Measurements from ENCODE around the gene BBS10. TPM values are rescaled to one million over a fixed set of nuclear protein-coding genes. Genes with fewer than 3 reads are reported as not detected.
"Not testable (repeated sequence)": the region's sequence is repeated elsewhere in the genome, so short reads cannot be mapped to it uniquely, and the experiment has no call there.

BBS10 gene
- total RNA-seq, 2 donors from 2014 or later, result 3.2 to 3.3 TPM

- Histone ChIP-seq H3K27ac (no peak overlapping the region), H3K4me1 (no peaks in the 10 kb centered on the region), H3K36me3 (no peaks in the 10 kb centered on the region), H3K9me3 (no peaks in the 10 kb centered on the region), H3K9ac (ENCODE audit: low read depth in 2 of 2, low read length in 2 of 2) (no peak overlapping the region), H3K4me3 (no peak overlapping the region), H3K27me3 (no peaks in the 10 kb centered on the region)
- intact Hi-C loops (cut with DNase I), result no loop called here
- no peak for TF ChIP-seq CTCF (IDR thresholded peaks at IDR 0.05)
- DNase-seq, result no peak
These were observed 31.0 kb upstream of the BBS10 start for GRCh38 chr12:76379261-76379660.

- H3K27ac ChIP-seq; intact Hi-C loops (cut with DNase I); H3K36me3 ChIP-seq: not testable (repeated sequence)
These were observed 28.7 kb upstream of the BBS10 start for GRCh38 chr12:76376876-76377275.

GRCh38 chr12:76375939-76376338 lies 27.7 kb upstream of the BBS10 start:
- intact Hi-C loops (cut with DNase I), result no loop called here
- Histone ChIP-seq H3K27ac (no peak overlapping the region), H3K4me3 (no peak overlapping the region), H3K9me3 (no peaks in the 10 kb centered on the region), H3K9ac (ENCODE audit: low read depth in 2 of 2, low read length in 2 of 2) (no peak overlapping the region), H3K36me3 (no peaks in the 10 kb centered on the region), H3K4me1 (no peaks in the 10 kb centered on the region), H3K27me3 (no peaks in the 10 kb centered on the region)
- no peak for DNase-seq
- TF ChIP-seq CTCF (IDR thresholded peaks at IDR 0.05), result no peak

More at GRCh38 chr12:76376876-76377275, 28.7 kb upstream of the BBS10 start:
- not testable (repeated sequence) for H3K27me3 ChIP-seq; H3K9me3 ChIP-seq; H3K9ac ChIP-seq (ENCODE audit: low read depth in 2 of 2, low read length in 2 of 2); H3K4me3 ChIP-seq; H3K4me1 ChIP-seq; DNase-seq

GRCh38 chr12:76375470-76375869 lies 27.3 kb upstream of the BBS10 start:
- no peak overlapping the region for H3K4me3 ChIP-seq
- no peak for TF ChIP-seq CTCF (IDR thresholded peaks at IDR 0.05)
- H3K27ac ChIP-seq, result no peak overlapping the region
- intact Hi-C loops (cut with DNase I), result no loop called here
- DNase-seq, result no peak
- no peaks in the 10 kb centered on the region for H3K36me3 ChIP-seq
- H3K9me3 ChIP-seq, result no peaks in the 10 kb centered on the region
- no peak overlapping the region for H3K9ac ChIP-seq (ENCODE audit: low read depth in 2 of 2, low read length in 2 of 2)
- H3K27me3 ChIP-seq, result no peaks in the 10 kb centered on the region
- H3K4me1 ChIP-seq, result no peaks in the 10 kb centered on the region

GRCh38 chr12:76374386-76375020 lies 26.3 kb upstream of the BBS10 start:
- intact Hi-C loops (cut with DNase I), result no loop called here
- DNase-seq, result no peak
- no peaks in the 10 kb centered on the region for H3K36me3 ChIP-seq
- no peaks in the 10 kb centered on the region for H3K27me3 ChIP-seq
- no peak overlapping the region for H3K27ac ChIP-seq
- no peak for TF ChIP-seq CTCF (IDR thresholded peaks at IDR 0.05)
- no peak overlapping the region for H3K9ac ChIP-seq (ENCODE audit: low read depth in 2 of 2, low read length in 2 of 2)
- no peaks in the 10 kb centered on the region for H3K4me1 ChIP-seq
- H3K9me3 ChIP-seq, result no peaks in the 10 kb centered on the region
- no peak overlapping the region for H3K4me3 ChIP-seq

- no peak for TF ChIP-seq CTCF (IDR thresholded peaks at IDR 0.05)
- no peaks in the 10 kb centered on the region for H3K9me3 ChIP-seq
- no peak for DNase-seq
- no peak overlapping the region for H3K27ac ChIP-seq
- no peak overlapping the region for H3K4me3 ChIP-seq
- H3K27me3 ChIP-seq, result no peaks in the 10 kb centered on the region
- no peak overlapping the region for H3K9ac ChIP-seq (ENCODE audit: low read depth in 2 of 2, low read length in 2 of 2)
- no peaks in the 10 kb centered on the region for H3K36me3 ChIP-seq
- intact Hi-C loops (cut with DNase I), result no loop called here
- no peaks in the 10 kb centered on the region for H3K4me1 ChIP-seq
These were observed 20.0 kb upstream of the BBS10 start for GRCh38 chr12:76368230-76368629.

All from colonic mucosa (tissue), 4 donors.